Neural progenitor cell (in vitro differentiated cells): ENCODE data around the gene INO80. TPM values are rescaled to one million over a fixed set of nuclear protein-coding genes. Genes with fewer than 3 reads are reported as not detected.

Experiments
- DNase-seq: peaks from one replicate; pipeline ENCODE4 v3.0.0-alpha.2; 2016; ENCODE audit warnings: low spot score
- H2AFZ ChIP-seq: fragments of 200-600 bp; sonication (generic); replicated peaks from 2 replicates; pipeline ENCODE4 v1.6.1; 2016; ENCODE audit warnings: antibody characterized with exemption
- H3F3A ChIP-seq: fragments of 200-600 bp; sonication (generic); 2 replicates; pipeline ENCODE4 v1.6.1; 2016; ENCODE audit warnings: antibody characterized with exemption, low read depth
- H3K27ac ChIP-seq: fragments of 200-600 bp; sonication (generic); 2 replicates; pipeline ENCODE4 v1.5.1; 2016; ENCODE audit warnings: mild to moderate bottlenecking
- H3K27me3 ChIP-seq: fragments of 200-600 bp; sonication (generic); 2 replicates; pipeline ENCODE4 v1.6.1; 2016; ENCODE audit warnings: mild to moderate bottlenecking, moderate library complexity
- H3K36me3 ChIP-seq: fragments of 200-600 bp; sonication (generic); 2 replicates; pipeline ENCODE4 v1.5.1; 2016
- H3K4me1 ChIP-seq: fragments of 200-600 bp; sonication (generic); 2 replicates; pipeline ENCODE4 v1.6.1; 2016; ENCODE audit warnings: mixed run types
- H3K4me2 ChIP-seq: fragments of 200-600 bp; sonication (generic); 2 replicates; pipeline ENCODE4 v1.6.1; 2016
- H3K4me3 ChIP-seq: fragments of 200-600 bp; sonication (generic); 2 replicates; pipeline ENCODE4 v1.5.1; 2016
- H3K79me2 ChIP-seq: fragments of 200-600 bp; sonication (generic); 2 replicates; pipeline ENCODE4 v1.6.1; 2016; ENCODE audit warnings: low read depth
- H3K9ac ChIP-seq: fragments of 200-600 bp; sonication (generic); 2 replicates; pipeline ENCODE4 v1.6.1; 2016
- H3K9me3 ChIP-seq: fragments of 200-600 bp; sonication (generic); 2 replicates; pipeline ENCODE4 v1.5.1; 2016; ENCODE audit warnings: low read depth
- H4K20me1 ChIP-seq: fragments of 200-600 bp; sonication (generic); 2 replicates; pipeline ENCODE4 v1.6.1; 2016; ENCODE audit warnings: low read depth
- H3K27ac Mint-ChIP-seq: 3 replicates; pipeline ENCODE4 v1.8.0; 2021; ENCODE audit warnings: mixed read lengths
- H3K27me3 Mint-ChIP-seq: 2 replicates; pipeline ENCODE4 v1.8.0; 2022; ENCODE audit warnings: low read depth, mild to moderate bottlenecking, inconsistent platforms, moderate library complexity, mixed read lengths; ENCODE audit not compliant: insufficient read depth
- H3K36me3 Mint-ChIP-seq: 3 replicates; pipeline ENCODE4 v1.8.0; 2021; ENCODE audit warnings: mixed read lengths
- H3K4me1 Mint-ChIP-seq: 3 replicates; pipeline ENCODE4 v1.8.0; 2021; ENCODE audit warnings: mixed read lengths
- H3K4me3 Mint-ChIP-seq: 3 replicates; pipeline ENCODE4 v1.8.0; 2021; ENCODE audit warnings: mild to moderate bottlenecking, moderate library complexity, mixed read lengths
- H3K9me3 Mint-ChIP-seq: 3 replicates; pipeline ENCODE4 v1.8.0; 2020; ENCODE audit warnings: mixed read lengths
- CTCF ChIP-seq: fragments of 200-600 bp; sonication (generic); IDR thresholded peaks from 2 replicates; pipeline ENCODE4 v1.5.1; 2017; ENCODE audit warnings: antibody characterized with exemption, mild to moderate bottlenecking
- EZH2 ChIP-seq: fragments of 200-600 bp; sonication (generic); IDR thresholded peaks from 2 replicates; pipeline ENCODE4 v1.6.1; 2017; ENCODE audit warnings: antibody characterized with exemption, mild to moderate bottlenecking, moderate library complexity
- EZH2phosphoT487 ChIP-seq: fragments of 200-600 bp; sonication (generic); IDR thresholded peaks from 2 replicates; pipeline ENCODE4 v1.6.1; 2017; ENCODE audit warnings: antibody characterized with exemption
- total RNA-seq: library from RNA; depleted of rRNA; stranded (reverse); fragments of >200 nt; gene quantifications from 2 replicates; pipeline ENCODE4 v1.2.3, GENCODE V29; 2015; ENCODE audit warnings: low replicate concordance

The INO80 gene
- total RNA-seq, 1 donor from 2014 or later = 25.4 TPM

DNA sequence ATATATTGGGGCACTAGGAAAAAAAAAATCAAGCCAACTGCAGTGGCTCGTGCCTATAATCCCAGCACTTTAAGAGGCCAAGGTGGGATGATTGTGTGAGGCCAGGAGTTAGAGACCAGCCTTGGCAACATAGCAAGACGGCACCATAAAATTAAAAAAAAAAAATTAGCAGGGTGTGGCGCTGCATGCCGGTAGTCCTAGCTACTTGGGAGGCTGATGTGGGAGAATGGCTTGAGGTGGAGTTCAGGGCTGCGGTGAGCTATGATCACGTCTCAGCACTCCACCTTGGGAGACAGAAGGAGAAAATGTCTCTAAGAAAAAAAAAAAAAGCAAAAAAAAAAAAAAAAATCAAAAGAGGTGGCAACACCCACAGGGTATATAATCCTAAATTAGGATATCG lies 49.6 kb downstream of the INO80 start:
- no peak for DNase-seq

DNA sequence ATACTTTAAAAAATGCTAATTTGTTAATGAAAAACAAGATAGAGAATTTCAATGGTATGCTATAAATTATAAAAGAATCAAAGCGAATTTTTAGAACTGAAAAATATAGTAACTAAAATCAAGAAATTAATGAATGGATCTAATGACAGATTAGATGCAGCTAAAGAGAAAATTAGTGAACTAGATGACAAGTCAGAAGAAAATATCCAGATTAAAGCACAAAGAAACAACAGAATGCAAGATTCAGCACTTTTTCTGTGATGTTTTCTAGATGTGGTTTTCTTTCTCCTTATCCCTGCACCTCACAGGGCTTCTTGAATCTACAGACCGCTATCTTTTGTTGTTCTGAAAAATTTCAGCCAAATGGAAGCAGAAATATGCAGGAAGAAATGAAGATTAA lies 54.4 kb downstream of the INO80 start:
- no peak overlapping the region for H3K4me3 Mint-ChIP-seq
- no peaks in the 10 kb centered on the region for H3K27me3 ChIP-seq
- no peaks in the 10 kb centered on the region for H4K20me1 ChIP-seq
- peaks cover 2% of the 10 kb centered on the region for H3K27me3 Mint-ChIP-seq
- peaks cover 59% of the 10 kb centered on the region for H3K36me3 Mint-ChIP-seq
- TF ChIP-seq EZH2phosphoT487 = no peak
- no peak for TF ChIP-seq EZH2
- TF ChIP-seq CTCF = no peak
- peaks cover 12% of the 10 kb centered on the region for H3K36me3 ChIP-seq
- H3K4me3 ChIP-seq = no peak overlapping the region
- no peaks in the 10 kb centered on the region for H3K4me1 ChIP-seq
- H3F3A ChIP-seq = no peaks in the 10 kb centered on the region
- no peaks in the 10 kb centered on the region for H3K4me1 Mint-ChIP-seq
- no peak for DNase-seq
- peaks cover 17% of the 10 kb centered on the region for H3K9me3 Mint-ChIP-seq
- H3K79me2 ChIP-seq = no peaks in the 10 kb centered on the region
- H3K9me3 ChIP-seq = peaks cover 10% of the 10 kb centered on the region
- no peak overlapping the region for H3K4me2 ChIP-seq
- no peak overlapping the region for H3K9ac ChIP-seq
- H3K27ac Mint-ChIP-seq = no peak overlapping the region
- H3K27ac ChIP-seq = no peak overlapping the region
- no peak overlapping the region for H2AFZ ChIP-seq

More for the DNA sequence above, 49.6 kb downstream of the INO80 start:
- no peaks in the 10 kb centered on the region for H4K20me1 ChIP-seq
- no peak for TF ChIP-seq EZH2phosphoT487
- no peak for TF ChIP-seq EZH2
- TF ChIP-seq CTCF = no peak
- no peak overlapping the region for H3K4me2 ChIP-seq
- no peak overlapping the region for H3K9ac ChIP-seq
- Mint-ChIP-seq H3K4me3 (no peak overlapping the region), H3K4me1 (no peaks in the 10 kb centered on the region), H3K27me3 (peaks cover 2% of the 10 kb centered on the region), H3K9me3 (peaks cover 11% of the 10 kb centered on the region), H3K27ac (no peak overlapping the region), H3K36me3 (peaks cover 40% of the 10 kb centered on the region)
- H3K79me2 ChIP-seq = no peaks in the 10 kb centered on the region
- H3K4me1 ChIP-seq = no peaks in the 10 kb centered on the region
- H3K4me3 ChIP-seq = no peak overlapping the region
- no peaks in the 10 kb centered on the region for H3K27me3 ChIP-seq
- peaks cover 9% of the 10 kb centered on the region for H3K36me3 ChIP-seq
- H2AFZ ChIP-seq = no peak overlapping the region
- no peaks in the 10 kb centered on the region for H3F3A ChIP-seq
- peaks cover 10% of the 10 kb centered on the region for H3K9me3 ChIP-seq
- H3K27ac ChIP-seq = no peak overlapping the region

- H3K4me2 ChIP-seq = no peak overlapping the region
- H3F3A ChIP-seq = no peaks in the 10 kb centered on the region
- DNase-seq = no peak
- H3K27me3 ChIP-seq = no peaks in the 10 kb centered on the region
- H3K27ac ChIP-seq = no peak overlapping the region
- H3K36me3 ChIP-seq = peaks cover 15% of the 10 kb centered on the region
- H4K20me1 ChIP-seq = no peaks in the 10 kb centered on the region
- no peaks in the 10 kb centered on the region for H3K4me1 ChIP-seq
- H3K9me3 ChIP-seq = peaks cover 10% of the 10 kb centered on the region
- H3K27me3 Mint-ChIP-seq = peaks cover 2% of the 10 kb centered on the region
- TF ChIP-seq CTCF (no peak), EZH2phosphoT487 (no peak), EZH2 (no peak)
- H3K27ac Mint-ChIP-seq = no peak overlapping the region
- H2AFZ ChIP-seq = no peak overlapping the region
- no peak overlapping the region for H3K4me3 ChIP-seq
- peaks cover 63% of the 10 kb centered on the region for H3K36me3 Mint-ChIP-seq
- H3K4me1 Mint-ChIP-seq = no peaks in the 10 kb centered on the region
- no peaks in the 10 kb centered on the region for H3K79me2 ChIP-seq
- H3K9ac ChIP-seq = no peak overlapping the region
- H3K4me3 Mint-ChIP-seq = no peak overlapping the region
- peaks cover 17% of the 10 kb centered on the region for H3K9me3 Mint-ChIP-seq
Measured at GRCh38 chr15:41060505-41060904, 55.6 kb downstream of the INO80 start.
